Astrocyte (in vitro differentiated cells and primary cell): ENCODE measurements around the gene FCGR3A.
"Not testable (repeated sequence)": the region's sequence is repeated elsewhere in the genome, so short reads cannot be mapped to it uniquely, and the experiment has no call there.

Experiments used
- CTCF ChIP-seq: IDR thresholded peaks from 2 replicates; pipeline ENCODE4 v1.5.1; 2011; ENCODE audit warnings: low read depth, mild to moderate bottlenecking, inconsistent platforms, low read length, moderate library complexity; ENCODE audit not compliant: insufficient read depth
- EZH2 ChIP-seq: IDR thresholded peaks from 2 replicates; pipeline ENCODE4 v1.6.1; 2012; ENCODE audit warnings: mild to moderate bottlenecking, low read length, inconsistent platforms; ENCODE audit not compliant: insufficient read depth

GRCh38 chr1:161582882-161583281 lies 33.3 kb upstream of the FCGR3A start:
- not testable (repeated sequence) for TF ChIP-seq CTCF, EZH2
